NT2/D1 (cell line): ENCODE data around the gene TNRC6C.
"Not testable (repeated sequence)": the region's sequence is repeated elsewhere in the genome, so short reads cannot be mapped to it uniquely, and the experiment has no call there.

Experiments used
- DNase-seq: peaks from one replicate; pipeline ENCODE4 v3.0.0-alpha.2; 2011; ENCODE audit warnings: low read depth, low spot score
- H3K27me3 ChIP-seq: 2 replicates; pipeline ENCODE4 v1.6.0; 2011; ENCODE audit warnings: mild to moderate bottlenecking; ENCODE audit not compliant: insufficient read length, insufficient read depth
- H3K36me3 ChIP-seq: 2 replicates; pipeline ENCODE4 v1.6.1; 2011; ENCODE audit warnings: mild to moderate bottlenecking, low read length, mixed read lengths; ENCODE audit not compliant: insufficient read depth, insufficient read length
- H3K4me1 ChIP-seq: 2 replicates; pipeline ENCODE4 v1.5.1; 2011; ENCODE audit not compliant: insufficient read depth, insufficient read length
- H3K4me3 ChIP-seq: 2 replicates; pipeline ENCODE4 v1.5.1; 2011; ENCODE audit warnings: low read depth; ENCODE audit not compliant: insufficient read length
- H3K9ac ChIP-seq: 2 replicates; pipeline ENCODE4 v1.6.0; 2011; ENCODE audit warnings: low read depth; ENCODE audit not compliant: insufficient read length
- H3K9me3 ChIP-seq: 2 replicates; pipeline ENCODE4 v1.5.1; 2011; ENCODE audit warnings: mild to moderate bottlenecking, low read length; ENCODE audit not compliant: insufficient read depth
- SUZ12 ChIP-seq: IDR thresholded peaks from 2 replicates; pipeline ENCODE4 v1.6.1; 2011; ENCODE audit not compliant: insufficient read length, insufficient read depth; ENCODE audit errors: extremely low read depth
- YY1 ChIP-seq: IDR thresholded peaks from 2 replicates; pipeline ENCODE4 v1.6.1; 2011; ENCODE audit not compliant: insufficient read length, insufficient read depth
- ZNF274 ChIP-seq: IDR thresholded peaks from 2 replicates; pipeline ENCODE4 v1.6.1; 2011; ENCODE audit warnings: mild to moderate bottlenecking, low read depth, low read length

Gene TNRC6C

DNA sequence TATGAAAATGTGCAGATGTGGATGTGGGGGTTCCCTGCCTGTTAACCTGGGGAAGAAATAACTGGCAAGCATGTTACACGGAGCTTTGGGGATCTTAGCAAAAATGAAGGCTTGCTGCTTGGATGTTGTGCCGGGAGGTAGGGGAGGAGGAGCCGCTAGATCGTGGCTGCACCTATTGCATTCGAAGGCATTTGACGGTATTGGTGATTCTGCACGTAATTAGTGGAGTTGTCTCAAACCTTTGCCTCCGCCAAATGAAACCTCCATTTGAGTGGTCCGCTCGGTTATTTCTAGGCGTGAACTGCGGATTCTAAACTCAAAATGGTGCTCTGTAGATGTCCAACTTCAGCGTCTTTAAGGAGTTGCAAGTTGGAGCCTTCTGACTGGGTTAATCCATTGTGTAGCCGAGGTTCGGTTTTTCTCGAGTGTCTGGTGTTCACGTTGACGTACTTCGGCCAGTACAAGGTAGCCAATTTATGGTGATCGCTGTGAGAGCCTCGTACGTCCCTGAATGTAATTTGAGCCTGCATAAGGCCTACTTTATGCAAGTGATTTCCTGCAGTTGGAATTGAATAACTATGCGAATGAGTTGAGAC, 1.5 kb downstream of the TNRC6C start:
- H3K4me3 ChIP-seq: peak overlapping the region; percentile 74
- H3K27me3 ChIP-seq: peaks cover 46% of the 10 kb centered on the region
- DNase-seq: no peak
- H3K4me1 ChIP-seq: no peaks in the 10 kb centered on the region
- H3K9me3 ChIP-seq: no peaks in the 10 kb centered on the region
- H3K36me3 ChIP-seq: no peaks in the 10 kb centered on the region
- peak overlapping the region; percentile 69 for H3K9ac ChIP-seq
- TF ChIP-seq YY1: no peak
- no peak for TF ChIP-seq SUZ12
- TF ChIP-seq ZNF274: no peak

DNA sequence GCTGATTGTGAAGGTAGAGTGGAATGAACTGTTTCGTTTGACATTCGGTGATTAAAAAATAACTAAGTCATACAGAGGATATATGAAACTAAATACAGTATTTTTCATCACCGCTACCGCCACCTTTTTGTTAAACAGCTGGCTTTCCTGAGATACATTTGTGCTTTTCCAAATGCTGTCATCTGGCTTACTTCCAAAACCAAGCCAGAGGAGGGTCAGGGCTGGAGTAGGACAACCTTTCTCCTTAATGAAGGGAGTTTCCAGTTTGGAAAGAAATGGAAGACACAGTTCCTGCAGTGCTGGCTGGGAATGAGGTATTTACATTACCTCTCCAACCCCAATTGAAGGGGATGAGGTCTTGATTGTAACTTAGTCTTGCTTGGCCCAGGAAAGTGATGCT, 3.2 kb downstream of the TNRC6C start:
- Histone ChIP-seq H3K9ac (no peak overlapping the region), H3K36me3 (no peaks in the 10 kb centered on the region), H3K27me3 (peaks cover 29% of the 10 kb centered on the region), H3K4me3 (no peak overlapping the region), H3K4me1 (no peaks in the 10 kb centered on the region), H3K9me3 (no peaks in the 10 kb centered on the region)
- no peak for DNase-seq
- TF ChIP-seq YY1 (no peak), ZNF274 (no peak), SUZ12 (no peak)

DNA sequence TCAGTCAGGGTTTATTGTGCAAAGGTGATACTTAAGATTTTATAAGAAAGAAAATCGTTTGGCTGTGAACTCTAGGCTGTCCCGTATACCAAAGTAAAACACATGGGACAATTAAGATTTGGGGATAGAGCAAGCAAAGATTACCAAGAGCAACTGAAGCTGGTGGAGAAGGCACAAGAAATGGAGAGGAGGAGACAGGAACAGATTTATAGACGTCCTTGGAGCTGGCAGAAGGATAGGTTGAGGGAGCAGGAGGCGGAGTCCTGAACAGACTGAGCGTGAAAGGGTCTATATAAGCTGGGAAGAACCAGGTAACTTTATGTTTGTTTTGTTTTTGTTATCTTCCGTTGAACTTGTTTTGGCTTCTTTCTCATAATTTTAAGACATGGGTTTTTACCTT, 3.8 kb downstream of the TNRC6C start:
- Histone ChIP-seq H3K36me3 (no peaks in the 10 kb centered on the region), H3K4me3 (no peak overlapping the region), H3K4me1 (no peaks in the 10 kb centered on the region), H3K27me3 (peaks cover 23% of the 10 kb centered on the region), H3K9me3 (no peaks in the 10 kb centered on the region), H3K9ac (no peak overlapping the region)
- TF ChIP-seq SUZ12: no peak
- no peak for TF ChIP-seq ZNF274
- TF ChIP-seq YY1: no peak
- DNase-seq: no peak

DNA sequence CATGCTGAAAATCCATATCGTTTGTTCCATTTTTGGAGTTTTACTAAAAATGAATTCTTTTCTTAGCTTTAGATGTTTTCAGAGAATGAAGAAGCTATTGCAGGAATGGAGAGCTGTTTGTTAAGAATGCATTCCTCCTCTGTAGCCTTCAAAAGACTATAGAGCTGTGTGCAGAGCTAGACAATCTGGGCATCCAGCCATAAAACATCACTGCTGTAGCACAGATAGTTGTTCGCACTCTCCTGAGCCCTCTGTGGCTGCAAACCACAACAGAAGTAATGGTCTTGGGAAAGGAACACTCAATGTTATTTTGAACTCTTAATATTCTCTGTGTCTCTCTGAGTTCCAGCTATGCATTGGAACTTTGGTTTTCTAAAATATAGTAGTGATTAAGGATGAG, 4.9 kb downstream of the TNRC6C start:
- no peaks in the 10 kb centered on the region for H3K36me3 ChIP-seq
- H3K9ac ChIP-seq: no peak overlapping the region
- DNase-seq: no peak
- H3K4me3 ChIP-seq: no peak overlapping the region
- H3K9me3 ChIP-seq: no peaks in the 10 kb centered on the region
- H3K27me3 ChIP-seq: peaks cover 16% of the 10 kb centered on the region
- TF ChIP-seq YY1: no peak
- TF ChIP-seq ZNF274: no peak
- TF ChIP-seq SUZ12: no peak
- H3K4me1 ChIP-seq: no peaks in the 10 kb centered on the region

DNA sequence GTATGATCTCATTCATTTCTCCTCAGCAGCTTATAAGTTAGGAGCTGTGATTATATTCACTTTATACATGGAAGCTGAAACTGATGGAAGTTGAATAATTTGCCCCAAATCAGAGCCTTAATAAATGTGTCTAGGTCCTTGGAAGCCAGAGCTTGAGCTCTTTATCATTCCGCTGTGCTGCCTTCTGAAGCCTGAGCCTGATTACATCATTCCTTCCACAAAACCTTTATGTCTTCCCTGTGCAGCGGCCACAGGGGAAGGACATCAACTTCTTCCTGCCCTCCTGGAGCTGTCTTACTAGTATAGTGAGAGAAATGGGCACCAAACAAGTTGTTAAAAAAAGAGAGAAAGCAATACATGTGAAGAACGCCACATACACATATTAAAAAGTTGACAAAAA, 6.8 kb downstream of the TNRC6C start:
- H3K4me1 ChIP-seq: no peaks in the 10 kb centered on the region
- H3K9ac ChIP-seq: no peak overlapping the region
- no peaks in the 10 kb centered on the region for H3K9me3 ChIP-seq
- no peak for DNase-seq
- TF ChIP-seq SUZ12: no peak
- no peak for TF ChIP-seq ZNF274
- TF ChIP-seq YY1: no peak
- no peaks in the 10 kb centered on the region for H3K36me3 ChIP-seq
- H3K27me3 ChIP-seq: peaks cover 4% of the 10 kb centered on the region
- H3K4me3 ChIP-seq: no peak overlapping the region

DNA sequence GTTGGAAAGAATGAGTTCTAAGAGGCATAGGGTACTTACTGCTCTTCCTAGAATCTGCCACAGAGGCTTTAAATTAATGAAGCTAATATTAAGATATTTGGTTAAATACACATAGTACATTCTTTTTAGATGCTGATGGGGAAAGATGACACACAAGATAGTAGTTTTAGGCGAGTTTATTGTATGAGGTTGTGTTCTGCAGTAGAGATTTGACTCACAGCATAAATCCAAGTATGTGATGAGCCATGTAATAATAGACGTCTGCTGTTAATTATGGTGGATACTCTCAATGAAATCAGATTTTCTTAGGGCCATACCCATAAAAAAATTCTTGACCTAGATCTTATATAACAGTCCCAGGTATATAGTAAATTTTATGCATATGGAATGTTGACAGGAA, 8.0 kb downstream of the TNRC6C start:
- Histone ChIP-seq H3K9ac (no peak overlapping the region), H3K9me3 (no peaks in the 10 kb centered on the region), H3K4me1 (no peaks in the 10 kb centered on the region), H3K27me3 (no peaks in the 10 kb centered on the region), H3K4me3 (no peak overlapping the region), H3K36me3 (no peaks in the 10 kb centered on the region)
- DNase-seq: no peak
- TF ChIP-seq YY1 (no peak), ZNF274 (no peak), SUZ12 (no peak)

DNA sequence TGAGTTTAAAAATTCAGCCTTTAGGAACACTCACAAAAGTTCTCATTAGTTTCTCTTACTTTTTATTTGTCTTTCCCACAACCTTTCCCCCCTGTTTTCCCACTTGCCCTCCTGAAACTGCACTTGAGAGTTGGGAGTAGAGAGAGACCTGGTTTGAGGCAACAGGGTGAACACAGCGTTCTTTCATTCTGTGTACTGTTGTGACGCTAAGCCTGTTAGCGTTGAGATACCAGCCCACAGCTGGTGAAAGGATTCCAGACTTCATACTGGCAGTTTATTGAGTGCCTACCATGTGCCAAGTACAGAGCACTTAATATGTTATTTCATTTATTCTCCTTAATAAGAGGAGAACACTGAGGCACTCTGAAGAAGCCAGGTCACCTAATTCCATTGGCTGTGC, 10.3 kb downstream of the TNRC6C start:
- H3K9me3 ChIP-seq: no peaks in the 10 kb centered on the region
- H3K9ac ChIP-seq: no peak overlapping the region
- no peaks in the 10 kb centered on the region for H3K36me3 ChIP-seq
- no peak for DNase-seq
- H3K4me3 ChIP-seq: no peak overlapping the region
- H3K4me1 ChIP-seq: no peaks in the 10 kb centered on the region
- H3K27me3 ChIP-seq: no peaks in the 10 kb centered on the region
- TF ChIP-seq ZNF274 (no peak), SUZ12 (no peak), YY1 (no peak)

DNA sequence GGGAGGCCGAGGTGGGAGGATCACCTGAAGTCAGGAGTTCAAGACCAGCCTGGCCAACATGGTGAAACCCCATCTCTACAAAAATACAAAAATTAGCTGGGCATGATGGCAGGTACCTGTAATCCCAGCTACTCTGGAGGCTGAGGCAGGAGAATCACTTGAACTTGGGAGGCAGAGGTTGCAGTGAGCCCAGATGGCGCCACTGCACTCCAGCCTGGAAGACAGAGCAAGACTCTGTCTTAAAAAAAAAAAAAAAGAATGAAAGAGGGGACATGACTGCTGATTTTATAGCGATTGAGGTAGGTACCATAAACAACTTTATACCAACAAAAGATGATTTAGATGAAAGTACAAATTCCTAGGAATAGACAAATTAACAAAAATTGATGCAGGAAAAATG, 13.8 kb downstream of the TNRC6C start:
- not testable (repeated sequence) for DNase-seq, H3K27me3 ChIP-seq, H3K4me1 ChIP-seq, H3K36me3 ChIP-seq, H3K9me3 ChIP-seq, H3K4me3 ChIP-seq, H3K9ac ChIP-seq
